HEK293 (cell line): ENCODE data around the gene BHLHE23.

Experiments used
- CTCF ChIA-PET: fragments of 350-600 bp; formaldehyde crosslinking; extraction: SDS; loops from one replicate; lab custom pipeline; 2021; ENCODE audit warnings: antibody characterized with exemption; lab: Yijun Ruan, JAX
- POLR2A ChIA-PET: fragments of 300-600 bp; formaldehyde crosslinking; extraction: SDS; loops from one replicate; lab custom pipeline; 2020; ENCODE audit warnings: antibody characterized with exemption, inconsistent platforms; lab: Yijun Ruan, JAX
- H3K27ac ChIP-seq: fragments of 200-500 bp; sonication (Bioruptor generic); 2 replicates; pipeline ENCODE4 v1.5.1; 2014; ENCODE audit warnings: low read depth, low read length, control low read depth, inconsistent platforms; ENCODE audit errors: extremely low read depth
- H3K36me3 ChIP-seq, 2 experiments: fragments of 200-500 bp in 1 of 2; sonication (Bioruptor generic) in 1 of 2; 1 replicate in 1 of 2; 2 replicates in 1 of 2; pipeline ENCODE4 v1.5.1; 2014 to 2017; ENCODE audit warnings: inconsistent platforms in 2 of 2, low read length in 2 of 2; ENCODE audit not compliant: control insufficient read depth in 2 of 2, insufficient read depth in 1 of 2
- H3K4me1 ChIP-seq: fragments of 200-500 bp; sonication (Bioruptor generic); 2 replicates; pipeline ENCODE4 v1.5.1; 2014; ENCODE audit warnings: mild to moderate bottlenecking, low read length, inconsistent platforms; ENCODE audit not compliant: control insufficient read depth, insufficient read depth
- H3K4me3 ChIP-seq: 2 replicates; pipeline ENCODE4 v1.5.1; 2011; ENCODE audit warnings: low read depth, mild to moderate bottlenecking, control low read depth, low read length, moderate library complexity
- H3K9me3 ChIP-seq: fragments of 200-500 bp; sonication (Bioruptor generic); 2 replicates; pipeline ENCODE4 v1.5.1; 2014; ENCODE audit warnings: low read depth, low read length, inconsistent platforms; ENCODE audit not compliant: control insufficient read depth, insufficient read depth
- GFI1B ChIP-seq: fragments of 450-650 bp; formaldehyde crosslinking; IDR thresholded peaks from 2 replicates; pipeline ENCODE4 v1.5.1; 2016; ENCODE audit warnings: missing biosample characterization, missing genetic modification characterization
- KLF1 ChIP-seq: fragments of 450-650 bp; formaldehyde crosslinking; IDR thresholded peaks from 2 replicates; pipeline ENCODE4 v1.5.1; 2016; ENCODE audit warnings: missing biosample characterization, missing genetic modification characterization
- KLF16 ChIP-seq: fragments of 450-650 bp; formaldehyde crosslinking; IDR thresholded peaks from 2 replicates; pipeline ENCODE4 v1.5.1; 2017; ENCODE audit warnings: missing biosample characterization, missing genetic modification characterization
- MYNN ChIP-seq: fragments of 450-650 bp; formaldehyde crosslinking; IDR thresholded peaks from 2 replicates; pipeline ENCODE4 v1.5.1; 2016; ENCODE audit warnings: missing biosample characterization, missing genetic modification characterization, borderline replicate concordance
- RBAK ChIP-seq: fragments of 450-650 bp; formaldehyde crosslinking; IDR thresholded peaks from 2 replicates; pipeline ENCODE4 v1.5.1; 2016; ENCODE audit warnings: missing biosample characterization, missing genetic modification characterization
- ZBTB10 ChIP-seq: fragments of 450-650 bp; formaldehyde crosslinking; IDR thresholded peaks from 2 replicates; pipeline ENCODE4 v1.5.1; 2016; ENCODE audit warnings: missing biosample characterization, missing genetic modification characterization
- ZNF112 ChIP-seq: fragments of 450-650 bp; formaldehyde crosslinking; IDR thresholded peaks from 2 replicates; pipeline ENCODE4 v1.5.0; 2017; ENCODE audit warnings: missing biosample characterization, missing genetic modification characterization
- ZNF121 ChIP-seq: fragments of 450-650 bp; formaldehyde crosslinking; IDR thresholded peaks from 2 replicates; pipeline ENCODE4 v1.5.1; 2016; ENCODE audit warnings: missing biosample characterization, missing genetic modification characterization
- ZNF138 ChIP-seq: fragments of 450-650 bp; formaldehyde crosslinking; IDR thresholded peaks from 2 replicates; pipeline ENCODE4 v1.5.1; 2016; ENCODE audit warnings: missing biosample characterization, missing genetic modification characterization, borderline replicate concordance
- ZNF169 ChIP-seq: fragments of 450-650 bp; formaldehyde crosslinking; IDR thresholded peaks from 2 replicates; pipeline ENCODE4 v1.5.1; 2016; ENCODE audit warnings: missing biosample characterization, missing genetic modification characterization
- ZNF19 ChIP-seq: fragments of 450-650 bp; formaldehyde crosslinking; IDR thresholded peaks from 2 replicates; pipeline ENCODE4; 2016; ENCODE audit warnings: missing biosample characterization, missing genetic modification characterization, low read depth
- ZNF211 ChIP-seq: fragments of 450-650 bp; formaldehyde crosslinking; IDR thresholded peaks from 2 replicates; pipeline ENCODE4 v1.5.1; 2016; ENCODE audit warnings: low read depth, missing biosample characterization, missing genetic modification characterization
- ZNF266 ChIP-seq: fragments of 450-650 bp; formaldehyde crosslinking; IDR thresholded peaks from 2 replicates; pipeline ENCODE4 v1.5.1; 2016; ENCODE audit warnings: missing biosample characterization, missing genetic modification characterization, low read depth
- ZNF37A ChIP-seq: fragments of 450-650 bp; IDR thresholded peaks from 2 replicates; pipeline ENCODE4 v1.5.1; 2018; ENCODE audit warnings: missing biosample characterization, missing genetic modification characterization
- ZNF549 ChIP-seq: fragments of 450-650 bp; IDR thresholded peaks from 2 replicates; pipeline ENCODE4 v1.5.1; 2018; ENCODE audit warnings: missing biosample characterization, missing genetic modification characterization, mild to moderate bottlenecking, inconsistent platforms, moderate library complexity
- ZNF561 ChIP-seq: fragments of 450-650 bp; IDR thresholded peaks from 2 replicates; pipeline ENCODE4 v1.5.1; 2018; ENCODE audit warnings: missing biosample characterization, missing genetic modification characterization, borderline replicate concordance
- ZNF610 ChIP-seq: fragments of 450-650 bp; formaldehyde crosslinking; IDR thresholded peaks from 2 replicates; pipeline ENCODE4 v1.5.1; 2016; ENCODE audit warnings: missing biosample characterization, missing genetic modification characterization, borderline replicate concordance
- ZNF704 ChIP-seq: fragments of 450-650 bp; formaldehyde crosslinking; IDR thresholded peaks from 2 replicates; pipeline ENCODE4 v1.5.1; 2016; ENCODE audit warnings: missing biosample characterization, missing genetic modification characterization
- ZNF747 ChIP-seq: fragments of 450-650 bp; formaldehyde crosslinking; IDR thresholded peaks from 2 replicates; pipeline ENCODE4 v1.5.1; 2016; ENCODE audit warnings: missing biosample characterization, missing genetic modification characterization
- ZNF776 ChIP-seq: fragments of 450-650 bp; formaldehyde crosslinking; IDR thresholded peaks from 2 replicates; pipeline ENCODE4 v1.5.0; 2017; ENCODE audit warnings: missing biosample characterization, missing genetic modification characterization, borderline replicate concordance
- ZNF837 ChIP-seq: fragments of 450-650 bp; formaldehyde crosslinking; IDR thresholded peaks from 2 replicates; pipeline ENCODE4 v1.5.1; 2016; ENCODE audit warnings: missing biosample characterization, missing genetic modification characterization
- ZNF843 ChIP-seq: fragments of 450-650 bp; formaldehyde crosslinking; IDR thresholded peaks from 2 replicates; pipeline ENCODE4 v1.5.1; 2016; ENCODE audit warnings: missing biosample characterization, missing genetic modification characterization
- ZSCAN5A ChIP-seq: fragments of 450-650 bp; formaldehyde crosslinking; IDR thresholded peaks from 2 replicates; pipeline ENCODE4 v1.5.1; 2016; ENCODE audit warnings: missing biosample characterization, missing genetic modification characterization

Gene BHLHE23

GRCh38 chr20:63045991-63046390 is 39.2 kb upstream of the BHLHE23 start:
- Histone ChIP-seq H3K27ac (no peak overlapping the region), H3K9me3 (no peaks in the 10 kb centered on the region), H3K4me1 (no peaks in the 10 kb centered on the region), H3K36me3 (no peaks in the 10 kb centered on the region), H3K4me3 (no peak overlapping the region)
- TF ChIP-seq ZNF837 (tag by site-specific recombination), result no peak
- TF ChIP-seq ZNF211 (tag by site-specific recombination), result no peak
- TF ChIP-seq KLF16 (tag by site-specific recombination), result no peak
- TF ChIP-seq ZNF747 (tag by site-specific recombination), result no peak
- TF ChIP-seq ZNF610 (tag by site-specific recombination), result no peak
- TF ChIP-seq ZNF112 (tag by site-specific recombination), result no peak
- no peak for TF ChIP-seq ZNF561 (tag by site-specific recombination)
- no peak for TF ChIP-seq ZNF776 (tag by site-specific recombination)
- TF ChIP-seq ZNF843 (tag by site-specific recombination), result no peak
- TF ChIP-seq ZNF19 (tag by site-specific recombination), result no peak
- ChIA-PET CTCF (interaction anchor here (2.5 kb wide), 1 partner anchor 10 kb away, joined by 14 read pairs; no protein-coding TSS in a partner anchor), POLR2A (no interaction called here)

GRCh38 chr20:63045401-63045800 is 38.6 kb upstream of the BHLHE23 start:
- TF ChIP-seq RBAK (tag by site-specific recombination) (no peak), ZSCAN5A (tag by site-specific recombination) (no peak), ZNF37A (tag by site-specific recombination) (no peak), ZNF704 (tag by site-specific recombination) (no peak), ZNF169 (tag by site-specific recombination) (no peak), ZNF138 (tag by site-specific recombination) (no peak), GFI1B (tag by site-specific recombination) (no peak), ZNF549 (tag by site-specific recombination) (no peak), KLF1 (tag by site-specific recombination) (no peak), MYNN (tag by site-specific recombination) (no peak), ZBTB10 (tag by site-specific recombination) (no peak), ZNF121 (tag by site-specific recombination) (no peak), ZNF266 (tag by site-specific recombination) (no peak)
- H3K36me3 ChIP-seq, result no peaks in the 10 kb centered on the region
- POLR2A ChIA-PET, result no interaction called here
- H3K4me3 ChIP-seq, result no peak overlapping the region
- no peaks in the 10 kb centered on the region for H3K4me1 ChIP-seq
- CTCF ChIA-PET, result interaction anchor here (2.5 kb wide), 1 partner anchor 11 kb away, joined by 14 read pairs; no protein-coding TSS in a partner anchor
- H3K9me3 ChIP-seq, result no peaks in the 10 kb centered on the region
- H3K27ac ChIP-seq, result no peak overlapping the region
